Panc1 (cell line): ENCODE data around the gene OR2G6.
"Not testable (repeated sequence)": the region's sequence is repeated elsewhere in the genome, so short reads cannot be mapped to it uniquely, and the experiment has no call there.

Experiments used
- POLR2AphosphoS5 ChIP-seq: IDR thresholded peaks from 2 replicates; pipeline ENCODE4 v1.6.1; 2012; ENCODE audit warnings: mild to moderate bottlenecking, low read depth, low read length, moderate library complexity
- SIN3A ChIP-seq: IDR thresholded peaks from 2 replicates; pipeline ENCODE4 v1.6.1; 2012; ENCODE audit warnings: low read depth, mild to moderate bottlenecking, low read length, moderate library complexity, borderline replicate concordance; ENCODE audit not compliant: insufficient read depth
- TCF7L2 ChIP-seq: IDR thresholded peaks from 2 replicates; pipeline ENCODE4 v1.6.1; 2011; ENCODE audit warnings: mild to moderate bottlenecking, low read depth, low read length, inconsistent platforms
- TF ChIP-seq, protein P1 (sequence below): fragments of 450-650 bp; IDR thresholded peaks from 2 replicates; pipeline ENCODE4 v1.5.1; 2017; ENCODE audit warnings: mild to moderate bottlenecking
- TF ChIP-seq, protein P2 (sequence below), 2 experiments: IDR thresholded peaks; 2 replicates each; pipeline ENCODE4 v1.6.1; 2011 to 2012; ENCODE audit warnings: low read depth in 2 of 2, control low read depth in 1 of 2, low read length in 1 of 2, mild to moderate bottlenecking in 1 of 2, moderate library complexity in 1 of 2; ENCODE audit not compliant: insufficient read depth in 1 of 2

DNA sequence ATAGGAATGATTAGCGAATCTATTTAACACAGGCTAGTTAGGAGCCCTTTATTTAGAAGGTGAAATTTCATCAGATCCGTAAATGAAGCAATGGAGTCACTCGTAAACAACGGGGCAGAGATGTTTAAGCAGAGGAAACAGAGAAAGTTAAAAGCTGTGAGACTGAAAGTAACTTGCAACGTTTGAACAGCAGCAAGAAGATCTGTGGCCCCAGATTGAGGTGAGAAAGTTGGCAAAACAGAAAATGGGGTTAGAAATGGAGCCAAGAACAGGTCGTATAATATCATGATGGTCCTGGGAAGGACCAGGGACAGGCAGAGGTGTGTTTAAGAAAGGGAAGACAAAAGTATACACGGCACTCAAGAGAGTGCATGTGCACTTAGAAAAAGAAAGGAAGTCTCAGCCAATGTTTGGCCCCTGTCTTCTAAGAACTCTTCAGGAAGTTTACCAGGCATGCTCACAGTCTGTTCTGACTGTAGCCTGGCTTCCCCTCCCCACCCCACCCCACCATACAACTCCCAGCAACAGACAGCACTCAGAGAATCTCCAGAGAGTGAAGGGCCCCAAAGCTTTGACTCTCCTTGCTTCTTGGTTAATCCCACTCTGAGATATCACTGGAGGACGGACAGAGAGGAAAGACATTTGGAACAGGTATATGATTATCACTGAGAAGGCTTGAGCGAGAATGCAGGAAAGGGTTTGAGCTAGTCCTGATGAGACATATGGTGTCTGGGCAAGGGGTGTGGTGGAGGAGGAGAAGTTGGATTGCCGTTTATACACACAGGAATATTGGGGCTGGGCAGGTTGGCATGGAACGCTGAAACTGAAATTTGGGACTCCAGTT is 57.9 kb downstream of the OR2G6 start:
- TF ChIP-seq, protein P1, sequence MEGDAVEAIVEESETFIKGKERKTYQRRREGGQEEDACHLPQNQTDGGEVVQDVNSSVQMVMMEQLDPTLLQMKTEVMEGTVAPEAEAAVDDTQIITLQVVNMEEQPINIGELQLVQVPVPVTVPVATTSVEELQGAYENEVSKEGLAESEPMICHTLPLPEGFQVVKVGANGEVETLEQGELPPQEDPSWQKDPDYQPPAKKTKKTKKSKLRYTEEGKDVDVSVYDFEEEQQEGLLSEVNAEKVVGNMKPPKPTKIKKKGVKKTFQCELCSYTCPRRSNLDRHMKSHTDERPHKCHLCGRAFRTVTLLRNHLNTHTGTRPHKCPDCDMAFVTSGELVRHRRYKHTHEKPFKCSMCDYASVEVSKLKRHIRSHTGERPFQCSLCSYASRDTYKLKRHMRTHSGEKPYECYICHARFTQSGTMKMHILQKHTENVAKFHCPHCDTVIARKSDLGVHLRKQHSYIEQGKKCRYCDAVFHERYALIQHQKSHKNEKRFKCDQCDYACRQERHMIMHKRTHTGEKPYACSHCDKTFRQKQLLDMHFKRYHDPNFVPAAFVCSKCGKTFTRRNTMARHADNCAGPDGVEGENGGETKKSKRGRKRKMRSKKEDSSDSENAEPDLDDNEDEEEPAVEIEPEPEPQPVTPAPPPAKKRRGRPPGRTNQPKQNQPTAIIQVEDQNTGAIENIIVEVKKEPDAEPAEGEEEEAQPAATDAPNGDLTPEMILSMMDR, result not testable (repeated sequence)
- not testable (repeated sequence) for TF ChIP-seq POLR2AphosphoS5, TCF7L2, SIN3A
- TF ChIP-seq, protein P2, sequence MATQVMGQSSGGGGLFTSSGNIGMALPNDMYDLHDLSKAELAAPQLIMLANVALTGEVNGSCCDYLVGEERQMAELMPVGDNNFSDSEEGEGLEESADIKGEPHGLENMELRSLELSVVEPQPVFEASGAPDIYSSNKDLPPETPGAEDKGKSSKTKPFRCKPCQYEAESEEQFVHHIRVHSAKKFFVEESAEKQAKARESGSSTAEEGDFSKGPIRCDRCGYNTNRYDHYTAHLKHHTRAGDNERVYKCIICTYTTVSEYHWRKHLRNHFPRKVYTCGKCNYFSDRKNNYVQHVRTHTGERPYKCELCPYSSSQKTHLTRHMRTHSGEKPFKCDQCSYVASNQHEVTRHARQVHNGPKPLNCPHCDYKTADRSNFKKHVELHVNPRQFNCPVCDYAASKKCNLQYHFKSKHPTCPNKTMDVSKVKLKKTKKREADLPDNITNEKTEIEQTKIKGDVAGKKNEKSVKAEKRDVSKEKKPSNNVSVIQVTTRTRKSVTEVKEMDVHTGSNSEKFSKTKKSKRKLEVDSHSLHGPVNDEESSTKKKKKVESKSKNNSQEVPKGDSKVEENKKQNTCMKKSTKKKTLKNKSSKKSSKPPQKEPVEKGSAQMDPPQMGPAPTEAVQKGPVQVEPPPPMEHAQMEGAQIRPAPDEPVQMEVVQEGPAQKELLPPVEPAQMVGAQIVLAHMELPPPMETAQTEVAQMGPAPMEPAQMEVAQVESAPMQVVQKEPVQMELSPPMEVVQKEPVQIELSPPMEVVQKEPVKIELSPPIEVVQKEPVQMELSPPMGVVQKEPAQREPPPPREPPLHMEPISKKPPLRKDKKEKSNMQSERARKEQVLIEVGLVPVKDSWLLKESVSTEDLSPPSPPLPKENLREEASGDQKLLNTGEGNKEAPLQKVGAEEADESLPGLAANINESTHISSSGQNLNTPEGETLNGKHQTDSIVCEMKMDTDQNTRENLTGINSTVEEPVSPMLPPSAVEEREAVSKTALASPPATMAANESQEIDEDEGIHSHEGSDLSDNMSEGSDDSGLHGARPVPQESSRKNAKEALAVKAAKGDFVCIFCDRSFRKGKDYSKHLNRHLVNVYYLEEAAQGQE (IDR thresholded peaks at IDR 0.05; ENCODE audit: insufficient read depth in 1 of 2, low read depth in 2 of 2, low read length in 1 of 2), result not testable (repeated sequence)
